Suprapubic skin (tissue), 4 donors: Measurements from ENCODE around the gene FAM131C.

Source experiments
- CTCF ChIP-seq, 2 donors: fragments of 200-600 bp in 1 of 2; fragments of 450-650 bp in 1 of 2; sonication (generic) in 1 of 2; IDR thresholded peaks; one replicate each; pipeline ENCODE4 v1.5.1; 2016 to 2019; ENCODE audit warnings: antibody characterized with exemption in 2 of 2, mild to moderate bottlenecking in 1 of 2, moderate library complexity in 1 of 2
- EP300 ChIP-seq: sonication (generic); formaldehyde crosslinking; IDR thresholded peaks from one replicate; pipeline ENCODE4 v1.6.1; 2017; ENCODE audit warnings: antibody characterized with exemption
- POLR2AphosphoS5 ChIP-seq, 3 donors: sonication (generic); formaldehyde crosslinking; IDR thresholded peaks; one replicate each; pipeline ENCODE4 v1.6.1; 2017; ENCODE audit warnings: antibody characterized with exemption in 3 of 3

DNA sequence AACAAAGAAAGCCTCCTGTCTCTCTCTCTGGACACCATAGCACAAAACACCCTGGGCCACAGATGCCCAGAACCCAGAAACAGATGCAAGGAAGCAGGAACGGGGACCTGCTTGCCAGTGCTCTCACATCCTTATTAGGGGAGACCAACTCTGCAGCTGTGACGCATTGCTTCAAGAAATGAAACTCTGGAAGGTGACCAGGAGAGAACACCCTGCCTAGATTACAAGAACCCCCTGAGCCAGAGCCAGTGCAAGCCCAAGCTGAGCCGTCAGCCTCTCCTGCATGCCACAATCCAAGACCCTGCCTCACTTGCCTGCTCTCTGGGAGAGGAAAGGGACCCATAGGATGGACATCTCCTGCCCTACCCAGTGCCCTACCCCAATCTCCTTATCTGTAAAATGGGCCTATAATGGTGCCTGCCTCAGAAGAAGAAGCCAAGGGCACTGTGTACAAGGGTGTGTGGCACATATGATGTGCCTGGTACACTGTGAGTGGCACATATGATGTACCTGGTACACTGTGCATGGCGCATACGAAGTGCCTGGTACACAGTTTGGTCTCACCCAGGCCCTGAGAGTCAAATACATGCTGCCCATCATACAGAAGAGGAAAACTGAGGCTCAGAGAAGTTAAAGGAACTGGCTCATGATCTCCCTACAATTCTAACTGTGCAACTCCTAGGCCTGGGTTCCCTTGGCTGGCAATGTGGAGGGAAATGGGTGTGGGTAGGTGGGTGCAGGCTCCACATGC lies 16.8 kb upstream of the FAM131C start:
- no peak for TF ChIP-seq CTCF (IDR thresholded peaks at IDR 0.05)
- no peak for TF ChIP-seq POLR2AphosphoS5 (IDR thresholded peaks at IDR 0.05)
- no peak for TF ChIP-seq EP300
